HG02852 (cell line): ENCODE data around the gene RASA2.
A peak's percentile ranks its signal among the peaks of the same experiment; 100 is the strongest.

ENCODE experiments used
- ATAC-seq: cut with Tn5 transposase; IDR thresholded peaks from one replicate; pipeline ENCODE4 v1.9.1; 2021; ENCODE audit warnings: mild to moderate bottlenecking, moderate library complexity; ENCODE audit not compliant: unreplicated experiment

The RASA2 gene, protein sequence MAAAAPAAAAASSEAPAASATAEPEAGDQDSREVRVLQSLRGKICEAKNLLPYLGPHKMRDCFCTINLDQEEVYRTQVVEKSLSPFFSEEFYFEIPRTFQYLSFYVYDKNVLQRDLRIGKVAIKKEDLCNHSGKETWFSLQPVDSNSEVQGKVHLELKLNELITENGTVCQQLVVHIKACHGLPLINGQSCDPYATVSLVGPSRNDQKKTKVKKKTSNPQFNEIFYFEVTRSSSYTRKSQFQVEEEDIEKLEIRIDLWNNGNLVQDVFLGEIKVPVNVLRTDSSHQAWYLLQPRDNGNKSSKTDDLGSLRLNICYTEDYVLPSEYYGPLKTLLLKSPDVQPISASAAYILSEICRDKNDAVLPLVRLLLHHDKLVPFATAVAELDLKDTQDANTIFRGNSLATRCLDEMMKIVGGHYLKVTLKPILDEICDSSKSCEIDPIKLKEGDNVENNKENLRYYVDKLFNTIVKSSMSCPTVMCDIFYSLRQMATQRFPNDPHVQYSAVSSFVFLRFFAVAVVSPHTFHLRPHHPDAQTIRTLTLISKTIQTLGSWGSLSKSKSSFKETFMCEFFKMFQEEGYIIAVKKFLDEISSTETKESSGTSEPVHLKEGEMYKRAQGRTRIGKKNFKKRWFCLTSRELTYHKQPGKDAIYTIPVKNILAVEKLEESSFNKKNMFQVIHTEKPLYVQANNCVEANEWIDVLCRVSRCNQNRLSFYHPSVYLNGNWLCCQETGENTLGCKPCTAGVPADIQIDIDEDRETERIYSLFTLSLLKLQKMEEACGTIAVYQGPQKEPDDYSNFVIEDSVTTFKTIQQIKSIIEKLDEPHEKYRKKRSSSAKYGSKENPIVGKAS

DNA sequence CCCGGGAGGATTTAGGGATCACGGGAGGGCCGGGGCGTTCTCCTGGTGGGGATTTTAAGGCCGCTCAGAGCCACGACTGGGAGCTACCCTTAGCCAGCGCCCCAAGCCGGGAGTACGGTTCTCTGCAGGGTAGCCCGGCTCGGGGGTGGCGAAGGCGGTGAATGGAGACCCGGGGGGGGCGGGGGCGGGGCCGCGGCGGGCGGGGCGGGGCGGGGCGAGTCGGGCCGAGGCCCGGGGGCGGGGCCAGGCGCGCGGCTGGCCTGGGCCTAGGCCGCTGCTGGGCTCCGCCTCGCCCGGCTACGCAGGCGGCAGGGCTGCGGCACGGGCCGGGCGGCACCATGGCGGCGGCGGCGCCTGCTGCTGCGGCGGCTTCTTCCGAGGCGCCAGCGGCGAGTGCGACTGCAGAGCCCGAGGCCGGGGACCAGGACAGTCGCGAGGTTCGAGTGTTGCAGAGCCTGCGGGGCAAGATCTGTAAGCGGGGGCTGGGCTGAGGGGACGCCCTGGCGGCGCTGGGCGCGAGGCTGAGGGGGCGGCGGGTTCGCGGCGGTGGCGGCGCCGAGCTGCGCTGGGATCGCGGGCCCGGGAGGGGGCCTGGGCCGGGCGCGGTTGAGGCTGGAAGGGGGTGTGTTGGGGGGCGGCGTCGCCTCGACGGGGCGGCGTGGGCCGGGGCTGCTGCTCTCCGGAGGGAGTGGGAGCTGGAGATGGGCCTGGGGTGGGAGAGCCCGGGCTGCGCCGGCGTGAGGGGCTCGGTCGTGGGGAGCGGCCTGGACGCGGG is at the start of gene RASA2:
Gene RASA2 (plus strand): TSS at position 282 of the 775 bp plus-strand sequence. CDS start 57 bp downstream, at position 339.
- ATAC-seq: peak; percentile 70

DNA sequence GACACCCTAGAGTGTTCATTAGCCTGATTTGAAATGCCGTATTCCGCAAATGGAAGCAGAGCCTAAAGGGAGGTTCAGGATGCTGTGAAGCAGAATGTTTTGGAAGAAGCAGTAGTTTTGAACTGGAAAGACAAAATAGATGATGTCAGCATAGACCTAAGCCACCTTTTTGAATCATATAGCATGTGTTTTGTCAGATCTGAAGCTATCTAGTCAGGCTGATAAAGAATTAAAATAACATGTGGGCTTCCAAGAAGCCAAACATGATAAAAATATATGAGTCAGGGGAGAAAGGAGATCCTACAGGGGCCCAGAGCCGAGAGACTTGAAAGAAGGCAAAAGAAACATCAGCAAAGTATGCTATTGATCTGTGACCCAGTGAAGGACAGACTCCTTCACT is 47.2 kb upstream of the RASA2 start:
- ATAC-seq: no peak

DNA sequence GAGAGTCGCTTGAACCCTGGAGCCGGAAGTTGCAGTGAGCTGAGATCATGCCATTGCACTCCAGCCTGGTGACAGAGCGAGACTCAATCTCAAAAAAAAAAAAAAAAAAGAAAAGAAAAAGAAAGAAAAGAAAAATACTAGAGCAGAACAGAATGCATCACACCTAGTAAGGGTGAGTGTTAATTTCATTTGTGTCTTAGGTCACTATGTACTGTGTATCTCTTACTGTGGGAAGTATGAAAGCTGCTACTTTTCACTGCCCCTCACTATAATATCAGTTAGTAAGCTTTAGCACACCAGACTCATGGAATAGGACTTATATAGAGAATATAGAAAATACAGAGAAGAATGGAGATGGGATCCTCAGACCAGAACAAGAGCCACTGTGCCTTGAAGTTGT is 45.9 kb upstream of the RASA2 start:
- ATAC-seq: peak; percentile 2

DNA sequence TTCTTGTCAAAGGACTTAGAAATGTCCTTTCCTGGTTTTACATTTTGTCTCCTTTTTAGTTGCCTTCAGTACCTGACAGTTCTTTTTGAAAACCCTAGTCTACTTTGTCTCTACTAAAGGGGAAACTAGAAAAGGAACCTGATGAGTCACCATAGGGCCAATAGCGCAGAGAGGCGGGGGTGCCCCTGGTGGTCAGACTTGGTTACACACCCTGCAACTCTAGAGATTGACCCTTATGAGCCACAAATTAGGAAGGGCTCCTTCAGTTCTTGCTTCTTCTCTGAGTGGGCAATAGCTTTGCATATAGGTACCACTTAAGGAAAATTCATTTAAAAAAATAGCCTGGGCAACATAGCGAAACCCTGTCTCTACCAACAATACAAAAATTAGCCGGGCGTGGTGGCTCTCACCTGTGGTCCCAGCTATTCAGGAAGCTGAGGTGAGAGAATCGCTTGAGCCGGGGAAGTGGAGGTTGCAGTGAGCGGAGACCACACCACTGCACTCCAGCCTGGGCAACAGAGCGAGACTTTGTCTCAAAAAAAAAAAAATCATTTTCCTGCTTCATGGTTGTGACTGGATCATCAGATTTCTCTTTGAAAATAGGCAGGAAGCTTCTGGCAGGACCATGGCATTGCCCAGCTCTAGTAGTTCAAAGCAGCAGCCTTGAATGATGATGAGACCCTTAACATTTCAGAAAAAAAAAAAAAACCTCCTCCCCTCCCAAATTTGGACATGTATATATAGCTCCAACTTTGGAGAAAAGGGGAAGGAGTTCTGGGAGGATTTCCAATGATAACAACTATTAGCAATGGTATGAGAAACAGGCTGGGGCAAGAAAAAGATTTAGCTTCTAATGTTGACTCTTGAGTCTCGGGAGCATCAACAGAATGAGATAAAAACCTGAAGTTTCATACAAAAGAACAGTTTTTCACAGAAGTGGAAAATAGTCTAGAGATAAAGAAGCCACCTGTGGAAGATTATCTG is 45.2 kb upstream of the RASA2 start:
- peak; percentile 91 for ATAC-seq

DNA sequence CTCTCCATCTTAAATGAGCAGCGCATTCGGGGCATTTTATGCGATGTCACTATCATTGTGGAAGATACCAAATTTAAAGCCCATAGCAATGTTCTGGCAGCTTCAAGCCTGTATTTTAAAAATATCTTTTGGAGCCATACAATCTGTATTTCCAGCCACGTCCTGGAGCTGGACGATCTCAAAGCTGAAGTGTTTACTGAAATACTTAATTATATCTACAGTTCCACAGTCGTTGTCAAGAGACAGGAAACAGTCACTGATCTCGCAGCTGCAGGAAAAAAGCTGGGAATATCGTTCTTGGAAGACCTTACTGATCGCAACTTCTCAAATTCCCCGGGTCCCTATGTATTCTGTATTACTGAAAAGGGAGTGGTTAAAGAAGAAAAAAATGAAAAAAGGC is 44.4 kb upstream of the RASA2 start:
- no peak for ATAC-seq

DNA sequence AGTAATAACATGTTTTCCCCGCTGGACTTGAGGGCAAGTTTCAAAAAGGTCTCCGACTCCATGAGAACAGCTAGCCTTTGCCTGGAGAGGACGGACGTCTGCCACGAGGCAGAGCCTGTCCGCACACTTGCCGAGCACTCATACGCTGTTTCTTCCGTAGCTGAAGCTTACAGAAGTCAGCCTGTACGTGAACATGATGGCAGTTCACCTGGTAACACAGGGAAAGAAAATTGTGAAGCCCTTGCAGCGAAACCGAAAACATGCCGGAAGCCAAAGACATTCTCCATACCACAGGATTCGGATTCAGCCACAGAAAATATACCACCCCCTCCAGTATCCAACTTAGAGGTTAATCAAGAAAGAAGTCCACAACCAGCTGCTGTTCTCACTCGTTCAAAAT is 43.9 kb upstream of the RASA2 start:
- ATAC-seq: no peak

DNA sequence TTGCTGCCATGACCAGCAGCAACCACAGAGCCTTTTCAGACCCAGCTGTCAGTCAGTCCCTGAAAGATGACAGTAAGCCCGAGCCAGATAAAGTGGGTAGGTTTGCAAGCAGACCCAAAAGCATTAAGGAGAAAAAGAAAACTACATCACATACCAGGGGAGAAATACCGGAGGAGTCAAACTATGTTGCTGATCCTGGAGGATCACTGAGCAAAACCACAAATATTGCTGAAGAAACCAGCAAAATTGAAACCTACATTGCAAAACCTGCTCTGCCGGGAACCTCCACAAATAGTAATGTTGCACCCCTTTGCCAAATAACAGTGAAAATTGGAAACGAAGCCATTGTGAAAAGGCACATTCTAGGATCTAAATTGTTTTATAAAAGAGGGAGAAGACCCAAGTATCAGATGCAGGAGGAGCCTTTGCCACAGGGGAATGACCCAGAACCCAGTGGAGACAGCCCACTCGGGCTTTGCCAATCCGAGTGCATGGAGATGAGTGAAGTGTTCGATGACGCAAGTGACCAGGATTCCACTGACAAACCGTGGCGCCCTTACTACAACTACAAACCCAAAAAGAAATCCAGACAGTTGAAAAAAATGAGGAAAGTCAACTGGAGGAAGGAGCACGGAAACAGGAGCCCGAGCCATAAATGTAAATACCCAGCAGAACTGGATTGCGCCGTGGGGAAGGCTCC is 42.1 kb upstream of the RASA2 start:
- ATAC-seq: no peak

DNA sequence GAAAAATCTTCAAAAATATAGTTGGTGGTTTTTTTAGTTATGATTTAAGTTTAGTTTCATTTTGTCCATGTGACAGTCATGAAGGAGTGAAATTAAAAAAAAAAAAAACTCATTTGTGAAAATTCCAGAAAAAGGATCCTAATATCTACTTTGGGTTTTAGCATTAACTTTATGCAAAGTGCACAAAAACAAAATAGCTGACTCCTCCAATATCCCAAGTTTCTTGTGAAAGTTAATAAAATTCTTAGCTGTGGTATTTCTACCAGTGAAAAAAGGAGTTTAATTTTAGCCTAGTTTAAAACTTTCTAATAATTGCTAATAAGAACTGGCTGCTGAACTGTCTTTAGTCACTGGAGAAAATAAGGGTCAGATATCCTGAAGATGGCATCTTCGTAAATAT is 40.8 kb upstream of the RASA2 start:
- no peak for ATAC-seq

DNA sequence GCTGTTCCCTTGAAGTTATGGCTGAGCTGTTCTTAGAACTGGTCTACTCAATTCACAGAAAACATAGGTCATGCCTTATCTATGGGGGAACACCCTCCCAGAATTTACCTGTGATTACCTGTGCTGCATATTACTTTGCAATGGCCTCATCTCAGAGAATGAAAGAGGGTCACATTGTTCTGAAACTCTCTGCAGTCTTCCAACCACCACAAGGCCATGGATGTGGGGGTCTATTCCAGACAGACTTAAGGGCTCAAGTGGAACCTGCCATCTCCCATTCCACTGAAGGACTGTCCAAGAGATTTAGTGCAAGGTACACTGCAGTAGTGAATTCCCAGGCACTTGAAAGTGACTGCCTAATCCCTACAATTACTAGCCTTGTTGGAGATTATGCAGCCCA is 40.1 kb upstream of the RASA2 start:
- ATAC-seq: no peak

DNA sequence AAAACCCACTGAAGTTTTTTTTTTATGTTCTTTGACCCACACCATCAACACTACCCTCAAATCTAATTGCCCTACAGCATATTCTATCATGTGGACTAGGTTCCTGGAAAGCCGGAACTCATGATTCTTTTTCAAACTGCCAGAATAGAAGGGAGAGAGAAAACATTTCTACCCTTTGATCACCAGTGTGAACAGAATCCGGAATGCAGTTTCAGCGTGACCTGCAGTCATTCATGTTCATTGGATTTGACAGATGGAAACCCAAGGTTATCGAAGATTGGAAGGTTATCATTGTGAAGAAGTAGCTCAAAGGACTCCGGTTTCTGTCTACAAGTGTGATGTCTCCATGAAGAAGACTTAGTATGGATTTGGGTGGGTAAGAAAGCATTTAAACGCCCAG is 39.4 kb upstream of the RASA2 start:
- no peak for ATAC-seq

DNA sequence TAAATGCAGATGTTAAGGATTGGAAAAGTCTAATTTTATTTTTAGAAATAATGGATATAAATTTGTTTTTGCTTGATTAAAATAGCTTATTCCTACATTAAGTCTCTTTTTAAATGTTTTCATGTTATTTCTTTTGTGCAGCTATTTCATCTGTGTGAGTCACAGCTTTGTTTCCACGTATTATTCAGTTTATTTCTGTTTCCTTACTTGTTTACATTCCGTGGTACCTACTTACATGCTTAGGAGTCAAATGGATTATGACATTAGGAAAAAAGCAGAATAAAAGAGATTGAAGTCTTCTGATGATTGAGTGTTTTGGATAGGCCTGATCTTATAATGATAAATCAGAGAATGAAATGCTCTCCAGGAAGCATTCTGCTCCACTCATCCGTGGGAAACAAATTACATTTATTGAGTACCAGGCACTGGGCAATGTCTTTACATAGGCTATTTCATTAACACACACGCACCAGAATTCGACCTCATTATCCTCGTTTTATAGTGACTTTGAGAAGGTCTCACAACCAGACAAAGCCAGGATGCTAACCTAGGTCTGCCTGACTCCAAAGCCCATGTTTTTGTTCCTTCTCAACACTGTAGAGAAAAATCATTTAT is 38.1 kb upstream of the RASA2 start:
- no peak for ATAC-seq

DNA sequence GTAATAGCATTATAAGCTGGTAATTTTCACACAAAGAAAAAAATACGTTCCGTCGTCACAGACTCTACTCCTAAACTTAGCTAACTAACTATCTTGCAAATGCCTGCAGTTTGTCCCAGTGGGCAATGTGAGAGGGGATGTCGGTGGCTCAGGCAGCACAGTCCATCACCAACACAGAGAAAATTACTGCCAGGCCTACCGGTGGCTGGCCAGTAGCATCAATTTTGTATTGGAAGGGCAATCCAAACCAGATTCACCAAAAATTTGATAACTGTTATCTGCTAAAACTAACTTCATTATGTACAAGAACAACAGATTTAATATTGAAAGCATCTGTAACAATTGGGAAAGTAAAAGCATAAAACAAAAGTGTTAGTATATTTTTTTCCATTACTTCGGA is 37.4 kb upstream of the RASA2 start:
- ATAC-seq: no peak

DNA sequence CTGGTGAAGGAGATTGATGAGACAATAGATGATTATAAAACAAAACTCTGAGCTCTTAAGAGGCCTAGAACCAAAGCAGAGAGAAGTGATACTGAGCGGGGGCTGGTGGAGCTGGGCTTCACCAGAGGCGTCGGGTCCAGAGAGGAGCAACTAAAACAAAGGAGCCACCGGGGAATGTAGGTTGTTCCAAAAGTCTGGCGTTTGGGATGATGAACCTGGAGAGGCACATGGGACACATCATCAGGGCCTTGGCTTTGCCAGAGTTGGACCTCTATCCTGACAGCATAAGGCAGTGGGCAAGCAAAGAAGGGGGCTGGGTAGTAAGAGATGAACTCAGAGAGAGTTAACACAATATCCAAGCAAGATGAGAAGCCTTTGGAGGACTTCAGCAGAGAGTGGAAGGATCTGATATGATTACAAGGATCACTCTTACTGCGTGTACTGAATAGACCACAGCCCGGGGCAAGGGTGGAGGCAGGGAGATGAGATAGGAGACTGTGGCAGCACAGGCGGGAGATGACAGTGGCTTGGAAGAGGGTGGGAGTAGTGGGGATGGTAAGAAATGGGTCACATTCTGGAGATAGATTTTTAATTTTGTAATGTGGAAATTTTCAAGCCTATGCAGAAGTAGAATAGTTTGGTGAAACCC is 36.0 kb upstream of the RASA2 start:
- no peak for ATAC-seq

DNA sequence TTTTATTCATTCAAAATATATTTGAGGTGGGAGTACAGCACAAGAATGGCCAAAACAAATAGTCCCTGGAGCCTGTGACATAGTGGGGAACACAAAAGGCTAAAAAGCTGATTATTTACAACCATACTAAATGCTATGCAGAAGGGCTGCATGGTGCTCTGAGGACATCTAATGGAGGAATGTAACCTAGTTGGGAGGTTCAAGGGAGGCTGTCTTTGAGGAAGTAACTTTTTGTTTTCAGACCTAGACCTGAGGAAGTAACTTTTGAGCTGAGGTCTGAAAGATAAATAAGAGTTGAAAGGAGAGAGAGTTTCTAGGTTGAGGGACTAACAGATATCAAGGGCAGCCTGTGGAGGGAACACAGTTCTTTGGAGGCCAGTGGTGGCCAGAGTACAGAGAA is 34.8 kb upstream of the RASA2 start:
- peak; percentile 72 for ATAC-seq

DNA sequence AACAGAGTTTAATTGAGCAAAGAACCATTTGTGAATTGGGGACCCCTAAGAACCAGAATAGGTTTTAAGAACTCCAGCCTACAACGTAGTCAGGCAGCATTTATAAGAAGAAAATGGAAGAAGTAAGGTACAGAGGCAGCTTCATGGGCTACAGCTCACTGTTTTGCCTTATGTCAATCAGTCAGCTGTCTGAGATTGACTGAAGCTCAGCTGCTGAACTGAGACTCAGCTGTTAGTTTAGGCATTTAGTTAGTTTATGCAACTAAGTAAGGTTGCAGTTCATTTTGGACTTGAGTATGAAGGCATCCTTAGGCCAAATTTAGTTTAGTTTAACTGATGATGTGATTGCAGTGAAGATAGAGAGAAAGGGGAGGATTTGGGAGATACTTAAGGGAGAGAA is 34.1 kb upstream of the RASA2 start:
- ATAC-seq: no peak

DNA sequence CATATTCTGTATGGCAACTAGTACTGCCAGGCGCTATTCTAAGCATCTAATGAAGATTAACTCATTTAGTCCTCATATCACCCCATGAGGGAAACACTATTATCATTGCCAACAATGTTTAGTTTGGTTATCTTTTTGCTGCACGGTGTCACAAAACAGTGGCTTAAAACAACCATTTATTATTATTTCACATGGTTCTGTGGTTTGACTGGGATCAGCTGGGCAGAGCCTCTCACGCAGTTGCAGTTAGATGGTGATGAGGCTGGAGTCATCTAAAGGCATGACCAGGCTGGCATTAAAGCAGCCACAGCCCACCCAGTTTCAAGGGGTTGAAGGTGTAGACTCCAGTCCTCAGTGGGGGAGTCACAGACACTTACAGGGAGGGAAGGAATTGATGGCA is 32.8 kb upstream of the RASA2 start:
- ATAC-seq: no peak

DNA sequence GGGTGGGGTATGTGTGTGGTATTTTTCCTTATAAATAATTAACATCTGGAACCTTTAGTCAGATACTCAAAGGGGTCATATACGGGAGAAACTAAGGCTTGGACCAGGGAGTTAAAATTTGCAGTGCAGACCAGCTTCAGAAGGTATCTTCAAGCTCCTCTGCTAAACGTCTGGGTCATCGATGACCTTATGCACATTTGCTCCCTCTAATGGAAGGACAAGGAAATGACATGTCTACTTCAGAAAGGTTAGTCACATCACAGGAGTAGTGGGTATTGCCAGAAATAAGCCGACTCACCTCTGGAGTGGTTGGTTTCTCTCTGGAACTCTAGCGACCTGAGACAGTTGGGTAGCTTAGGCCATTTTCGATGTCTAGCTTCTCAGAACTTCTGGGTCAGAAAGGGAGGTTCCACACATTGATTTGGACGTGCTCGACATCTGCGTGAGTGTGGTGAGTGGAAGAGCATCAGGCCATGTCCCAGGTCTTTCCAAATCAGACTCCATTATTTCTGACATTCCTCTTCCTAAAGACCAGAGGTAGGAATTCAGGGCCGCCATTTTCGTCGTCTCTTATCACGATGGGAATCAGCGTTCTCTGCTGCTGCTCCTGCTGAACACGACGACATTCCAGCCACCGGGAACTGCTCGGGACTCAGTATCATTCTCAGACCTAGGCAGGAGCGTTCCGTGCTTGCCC is 31.8 kb upstream of the RASA2 start:
- peak; percentile 62 for ATAC-seq
